Immature natural killer cell (primary cell): ENCODE measurements around the gene HS6ST3. TPM values are rescaled to one million over a fixed set of nuclear protein-coding genes. Genes with fewer than 3 reads are reported as not detected.

Source experiments
- DNase-seq, 3 donors: peaks; one replicate each; pipeline ENCODE4 v3.0.0; 2022; ENCODE audit warnings: mixed read lengths in 1 of 3
- H3K27ac Mint-ChIP-seq, 6 donors: one replicate each; pipeline ENCODE4 v1.8.0; 2020; ENCODE audit warnings: mixed read lengths in 6 of 6, mild to moderate bottlenecking in 5 of 6, inconsistent platforms in 4 of 6, moderate library complexity in 3 of 6
- H3K27me3 Mint-ChIP-seq, 3 donors: one replicate each; pipeline ENCODE4 v1.8.0; 2020 to 2021; ENCODE audit warnings: low read depth in 3 of 3, mild to moderate bottlenecking in 3 of 3, mixed read lengths in 3 of 3, moderate library complexity in 3 of 3, inconsistent platforms in 1 of 3
- H3K36me3 Mint-ChIP-seq, 3 donors: one replicate each; pipeline ENCODE4 v1.8.0; 2020; ENCODE audit warnings: mixed read lengths in 3 of 3, inconsistent platforms in 2 of 3, mild to moderate bottlenecking in 2 of 3
- H3K4me1 Mint-ChIP-seq, 2 donors: one replicate each; pipeline ENCODE4 v1.8.0; 2020; ENCODE audit warnings: inconsistent platforms in 2 of 2, mild to moderate bottlenecking in 2 of 2, mixed read lengths in 2 of 2, moderate library complexity in 1 of 2
- H3K4me3 Mint-ChIP-seq, 5 donors: one replicate each; pipeline ENCODE4 v1.8.0; 2020; ENCODE audit warnings: mild to moderate bottlenecking in 5 of 5, mixed read lengths in 5 of 5, inconsistent platforms in 3 of 5, moderate library complexity in 3 of 5
- H3K9me3 Mint-ChIP-seq, 6 donors: one replicate each; pipeline ENCODE4 v1.8.0; 2020; ENCODE audit warnings: mild to moderate bottlenecking in 6 of 6, mixed read lengths in 6 of 6, inconsistent platforms in 4 of 6, moderate library complexity in 3 of 6
- polyA plus RNA-seq, 3 donors: library from polyadenylated mRNA; unstranded; fragments of 300-500 nt; fragmentation: Illumina TruSeq; gene quantifications; one replicate each; pipeline ENCODE4 v1.2.3, GENCODE V29; 2021

The HS6ST3 gene
- polyA plus RNA-seq, 3 donors from 2014 or later, result not detected

GRCh38 chr13:96707146-96707545 is 617.2 kb downstream of the HS6ST3 start:
- Mint-ChIP-seq H3K4me3 (no peak overlapping the region), H3K27ac (no peak overlapping the region), H3K4me1 (no peaks in the 10 kb centered on the region), H3K27me3 (no peaks in the 10 kb centered on the region), H3K9me3 (peaks cover 7 to 46% (median 15%) of the 10 kb centered on the region in 6 donors), H3K36me3 (no peaks in the 10 kb centered on the region)
- DNase-seq, result no peak

GRCh38 chr13:96710166-96710862 is 620.4 kb downstream of the HS6ST3 start:
- H3K4me3 Mint-ChIP-seq, result no peak overlapping the region

GRCh38 chr13:96720446-96720845 is 630.5 kb downstream of the HS6ST3 start:
- no peak overlapping the region for H3K27ac Mint-ChIP-seq
- H3K4me3 Mint-ChIP-seq, result no peak overlapping the region
- H3K9me3 Mint-ChIP-seq, result peaks cover 2 to 23% (median 10%) of the 10 kb centered on the region in 6 donors
- no peak for DNase-seq
- no peaks in the 10 kb centered on the region for H3K36me3 Mint-ChIP-seq
- no peaks in the 10 kb centered on the region for H3K4me1 Mint-ChIP-seq
- peaks cover 0 to 2% (median 0%) of the 10 kb centered on the region in 3 donors for H3K27me3 Mint-ChIP-seq

More at GRCh38 chr13:96710166-96710862, 620.4 kb downstream of the HS6ST3 start:
- DNase-seq, result no peak
- no peaks in the 10 kb centered on the region for H3K4me1 Mint-ChIP-seq
- no peaks in the 10 kb centered on the region for H3K27me3 Mint-ChIP-seq
- H3K27ac Mint-ChIP-seq, result no peak overlapping the region
- H3K9me3 Mint-ChIP-seq, result peaks cover 5 to 33% (median 14%) of the 10 kb centered on the region in 6 donors
- no peaks in the 10 kb centered on the region for H3K36me3 Mint-ChIP-seq

GRCh38 chr13:96726651-96727050 is 636.7 kb downstream of the HS6ST3 start:
- Mint-ChIP-seq H3K9me3 (peaks cover 7 to 35% (median 19%) of the 10 kb centered on the region in 6 donors), H3K36me3 (no peaks in the 10 kb centered on the region), H3K4me1 (no peaks in the 10 kb centered on the region), H3K4me3 (no peak overlapping the region), H3K27me3 (peaks cover 0 to 2% (median 0%) of the 10 kb centered on the region in 3 donors), H3K27ac (no peak overlapping the region)
- DNase-seq, result no peak

GRCh38 chr13:96728463-96728862 is 638.6 kb downstream of the HS6ST3 start:
- no peak overlapping the region for H3K27ac Mint-ChIP-seq
- peaks cover 6 to 46% (median 25%) of the 10 kb centered on the region in 6 donors for H3K9me3 Mint-ChIP-seq
- no peaks in the 10 kb centered on the region for H3K4me1 Mint-ChIP-seq
- H3K4me3 Mint-ChIP-seq, result no peak overlapping the region
- H3K36me3 Mint-ChIP-seq, result no peaks in the 10 kb centered on the region
- H3K27me3 Mint-ChIP-seq, result peaks cover 0 to 2% (median 0%) of the 10 kb centered on the region in 3 donors
- DNase-seq, result no peak

GRCh38 chr13:96730676-96731075 is 640.8 kb downstream of the HS6ST3 start:
- no peak overlapping the region for H3K4me3 Mint-ChIP-seq
- peaks cover 0 to 2% (median 0%) of the 10 kb centered on the region in 3 donors for H3K27me3 Mint-ChIP-seq
- no peak overlapping the region for H3K27ac Mint-ChIP-seq
- no peak for DNase-seq
- no peaks in the 10 kb centered on the region for H3K36me3 Mint-ChIP-seq
- no peaks in the 10 kb centered on the region for H3K4me1 Mint-ChIP-seq
- peaks cover 8 to 54% (median 29%) of the 10 kb centered on the region in 6 donors for H3K9me3 Mint-ChIP-seq

- no peak for DNase-seq
- H3K9me3 Mint-ChIP-seq, result peaks cover 14 to 62% (median 29%) of the 10 kb centered on the region in 6 donors
- no peaks in the 10 kb centered on the region for H3K36me3 Mint-ChIP-seq
- no peak overlapping the region for H3K4me3 Mint-ChIP-seq
- H3K27ac Mint-ChIP-seq, result no peak overlapping the region
- no peaks in the 10 kb centered on the region for H3K4me1 Mint-ChIP-seq
- peaks cover 0 to 1% (median 0%) of the 10 kb centered on the region in 3 donors for H3K27me3 Mint-ChIP-seq
These were observed 644.6 kb downstream of the HS6ST3 start for GRCh38 chr13:96734499-96734898.

- Mint-ChIP-seq H3K36me3 (no peaks in the 10 kb centered on the region), H3K4me1 (no peaks in the 10 kb centered on the region), H3K4me3 (no peak overlapping the region), H3K27me3 (peaks cover 0 to 2% (median 0%) of the 10 kb centered on the region in 3 donors), H3K27ac (no peak overlapping the region), H3K9me3 (peaks cover 8 to 64% (median 25%) of the 10 kb centered on the region in 6 donors)
- DNase-seq, result no peak
These were observed 651.9 kb downstream of the HS6ST3 start for GRCh38 chr13:96741779-96742178.

GRCh38 chr13:96743296-96744089 is 653.6 kb downstream of the HS6ST3 start:
- Mint-ChIP-seq H3K27ac (no peak overlapping the region), H3K9me3 (peaks cover 10 to 62% (median 24%) of the 10 kb centered on the region in 6 donors), H3K36me3 (no peaks in the 10 kb centered on the region), H3K4me3 (no peak overlapping the region), H3K27me3 (peaks cover 0 to 2% (median 0%) of the 10 kb centered on the region in 3 donors), H3K4me1 (no peaks in the 10 kb centered on the region)
- no peak for DNase-seq

- Mint-ChIP-seq H3K4me1 (no peaks in the 10 kb centered on the region), H3K27ac (no peak overlapping the region), H3K27me3 (peaks cover 0 to 2% (median 0%) of the 10 kb centered on the region in 3 donors), H3K36me3 (no peaks in the 10 kb centered on the region), H3K9me3 (peaks cover 9 to 55% (median 20%) of the 10 kb centered on the region in 6 donors), H3K4me3 (no peak overlapping the region)
- no peak for DNase-seq
These were observed 654.7 kb downstream of the HS6ST3 start for GRCh38 chr13:96744367-96745331.

GRCh38 chr13:96746886-96747285 is 657.0 kb downstream of the HS6ST3 start:
- DNase-seq, result no peak
- Mint-ChIP-seq H3K9me3 (peaks cover 6 to 59% (median 13%) of the 10 kb centered on the region in 6 donors), H3K27me3 (peaks cover 0 to 2% (median 0%) of the 10 kb centered on the region in 3 donors), H3K27ac (no peak overlapping the region), H3K36me3 (no peaks in the 10 kb centered on the region), H3K4me3 (no peak overlapping the region), H3K4me1 (no peaks in the 10 kb centered on the region)

- no peak overlapping the region for H3K4me3 Mint-ChIP-seq
- peaks cover 0 to 2% (median 0%) of the 10 kb centered on the region in 3 donors for H3K27me3 Mint-ChIP-seq
- H3K27ac Mint-ChIP-seq, result no peak overlapping the region
- peaks cover 0 to 33% (median 11%) of the 10 kb centered on the region in 6 donors for H3K9me3 Mint-ChIP-seq
- DNase-seq, result no peak
- no peaks in the 10 kb centered on the region for H3K4me1 Mint-ChIP-seq
- no peaks in the 10 kb centered on the region for H3K36me3 Mint-ChIP-seq
These were observed 659.9 kb downstream of the HS6ST3 start for GRCh38 chr13:96749825-96750224.

GRCh38 chr13:96751089-96751488 is 661.2 kb downstream of the HS6ST3 start:
- no peaks in the 10 kb centered on the region for H3K36me3 Mint-ChIP-seq
- DNase-seq, result no peak
- no peak overlapping the region for H3K4me3 Mint-ChIP-seq
- no peak overlapping the region for H3K27ac Mint-ChIP-seq
- H3K4me1 Mint-ChIP-seq, result no peaks in the 10 kb centered on the region
- no peaks in the 10 kb centered on the region for H3K27me3 Mint-ChIP-seq
- peaks cover 0 to 22% (median 11%) of the 10 kb centered on the region in 6 donors for H3K9me3 Mint-ChIP-seq
